ENCODE results near the gene ZMYND19. TPM values are rescaled to one million over a fixed set of nuclear protein-coding genes. Genes with fewer than 3 reads are reported as not detected.
"Not testable (repeated sequence)": the region's sequence is repeated elsewhere in the genome, so short reads cannot be mapped to it uniquely, and the experiment has no call there.

ZMYND19 gene
- total RNA-seq, 1 experiment from 2014 or later = 75.9 TPM

GRCh38 chr9:137589441-137590122 lies 730 bp downstream of the ZMYND19 start:
- DNase-seq (ENCODE audit: low spot score) = peak; percentile 32

GRCh38 chr9:137588891-137589290 lies 1.4 kb downstream of the ZMYND19 start:
- no peak for DNase-seq (ENCODE audit: low spot score)

GRCh38 chr9:137588311-137588710 lies 2.0 kb downstream of the ZMYND19 start:
- DNase-seq (ENCODE audit: low spot score) = no peak

- no peak for DNase-seq (ENCODE audit: low spot score)
Measured at GRCh38 chr9:137586854-137587253, 3.5 kb downstream of the ZMYND19 start.

- no peak for DNase-seq (ENCODE audit: low spot score)
Measured at GRCh38 chr9:137583957-137584356, 6.4 kb downstream of the ZMYND19 start.

GRCh38 chr9:137583347-137583746 lies 7.0 kb downstream of the ZMYND19 start:
- DNase-seq (ENCODE audit: low spot score) = no peak

GRCh38 chr9:137582286-137582860 lies 7.9 kb downstream of the ZMYND19 start:
- DNase-seq (ENCODE audit: low spot score) = no peak

GRCh38 chr9:137581361-137582285 lies 8.7 kb downstream of the ZMYND19 start:
- DNase-seq (ENCODE audit: low spot score) = no peak

GRCh38 chr9:137580954-137581322 lies 9.4 kb downstream of the ZMYND19 start:
- DNase-seq (ENCODE audit: low spot score) = no peak

GRCh38 chr9:137580209-137580953 lies 9.9 kb downstream of the ZMYND19 start:
- DNase-seq (ENCODE audit: low spot score) = no peak

GRCh38 chr9:137579259-137579604 lies 11.1 kb downstream of the ZMYND19 start:
- no peak for DNase-seq (ENCODE audit: low spot score)

- peak; percentile 95 for DNase-seq (ENCODE audit: low spot score)
Measured at GRCh38 chr9:137578518-137579258, 11.6 kb downstream of the ZMYND19 start, which contains the start of gene DPH7. TSS of gene DPH7 (minus strand) at chr9:137578925. CDS start at chr9:137578777, 148 bp downstream.

- no peak for DNase-seq (ENCODE audit: low spot score)
Measured at GRCh38 chr9:137575716-137576411, 14.4 kb downstream of the ZMYND19 start.

GRCh38 chr9:137575364-137575715 lies 15.0 kb downstream of the ZMYND19 start:
- no peak for DNase-seq (ENCODE audit: low spot score)

- DNase-seq (ENCODE audit: low spot score) = no peak
Measured at GRCh38 chr9:137574192-137574591, 16.1 kb downstream of the ZMYND19 start.

GRCh38 chr9:137570566-137570965 lies 19.7 kb downstream of the ZMYND19 start:
- no peak for DNase-seq (ENCODE audit: low spot score)

- no peak for DNase-seq (ENCODE audit: low spot score)
Measured at GRCh38 chr9:137569609-137570203, 20.6 kb downstream of the ZMYND19 start.

- DNase-seq (ENCODE audit: low spot score) = not testable (repeated sequence)
Measured at GRCh38 chr9:137568445-137568844, 21.9 kb downstream of the ZMYND19 start.

GRCh38 chr9:137564817-137565411 lies 25.4 kb downstream of the ZMYND19 start:
- no peak for DNase-seq (ENCODE audit: low spot score)

- DNase-seq (ENCODE audit: low spot score) = no peak
Measured at GRCh38 chr9:137564134-137564533, 26.2 kb downstream of the ZMYND19 start.
